GM18499 (cell line): Measurements from ENCODE around the gene DPH6.
"Not testable (repeated sequence)": the region's sequence is repeated elsewhere in the genome, so short reads cannot be mapped to it uniquely, and the experiment has no call there.

Source experiments
- ATAC-seq: cut with Tn5 transposase; IDR thresholded peaks from one replicate; pipeline ENCODE4 v1.9.1; 2021; ENCODE audit warnings: moderate number of reproducible peaks; ENCODE audit not compliant: insufficient read depth, unreplicated experiment

The DPH6 gene, protein sequence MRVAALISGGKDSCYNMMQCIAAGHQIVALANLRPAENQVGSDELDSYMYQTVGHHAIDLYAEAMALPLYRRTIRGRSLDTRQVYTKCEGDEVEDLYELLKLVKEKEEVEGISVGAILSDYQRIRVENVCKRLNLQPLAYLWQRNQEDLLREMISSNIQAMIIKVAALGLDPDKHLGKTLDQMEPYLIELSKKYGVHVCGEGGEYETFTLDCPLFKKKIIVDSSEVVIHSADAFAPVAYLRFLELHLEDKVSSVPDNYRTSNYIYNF

GRCh38 chr15:35545824-35546510, at the start of gene DPH6:
TSS of gene DPH6 (minus strand) at chr15:35546165. CDS start at chr15:35546141, 24 bp downstream.
- peak; percentile 84 for ATAC-seq

- ATAC-seq: no peak
These were observed 49.7 kb upstream of the DPH6 start for GRCh38 chr15:35595656-35596055.

DNA sequence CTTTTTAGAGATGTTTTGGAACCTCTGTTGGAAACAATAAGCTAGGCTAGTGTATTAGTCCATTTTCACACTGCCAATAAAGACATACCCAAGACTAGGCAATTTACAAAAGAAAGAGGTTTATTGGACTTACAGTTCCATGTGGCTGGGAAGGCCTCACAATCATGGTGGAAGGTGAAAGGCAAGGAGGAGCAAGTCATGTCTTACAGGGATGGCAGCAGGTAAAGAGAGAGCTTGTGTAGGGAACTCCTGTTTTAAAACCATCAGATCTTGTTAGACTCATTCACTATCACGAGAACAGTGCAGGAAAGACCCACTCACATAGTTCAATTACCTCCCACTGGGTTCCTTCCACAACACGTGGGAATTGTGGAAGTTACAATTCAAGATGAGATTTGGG, 46.0 kb upstream of the DPH6 start:
- not testable (repeated sequence) for ATAC-seq

DNA sequence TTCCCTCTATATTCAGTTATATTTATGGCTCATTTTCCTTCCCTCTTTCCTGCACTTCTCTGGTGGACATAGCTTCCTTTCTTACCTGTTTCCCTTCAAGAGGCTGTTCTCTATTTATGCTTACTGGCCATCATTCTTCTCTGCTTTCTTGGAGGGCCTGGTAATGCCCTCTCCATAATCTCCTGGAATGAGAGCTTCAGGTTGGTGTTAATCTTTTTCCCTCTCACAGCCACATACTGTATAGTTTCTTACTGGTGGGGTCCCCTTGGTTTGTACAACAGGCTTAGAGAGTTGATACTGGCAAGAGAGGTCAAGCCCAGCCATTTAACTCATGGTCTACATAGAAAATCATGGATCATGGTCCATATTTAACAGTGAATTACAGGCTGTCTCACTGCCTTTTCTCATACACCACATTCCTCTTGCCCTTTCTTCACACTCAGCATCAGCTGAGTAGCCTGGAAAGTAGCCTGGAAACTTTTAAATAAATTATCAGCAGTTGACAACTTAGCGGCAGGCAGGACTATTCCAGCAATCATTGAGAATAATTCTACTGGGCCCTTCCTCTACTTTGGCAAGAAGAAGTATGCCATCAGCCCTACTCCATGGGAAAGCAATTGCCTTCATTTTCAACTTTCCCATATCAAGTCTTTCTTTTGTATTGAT, 38.0 kb upstream of the DPH6 start:
- ATAC-seq: no peak

GRCh38 chr15:35580606-35581005, 34.6 kb upstream of the DPH6 start:
- no peak for ATAC-seq

DNA sequence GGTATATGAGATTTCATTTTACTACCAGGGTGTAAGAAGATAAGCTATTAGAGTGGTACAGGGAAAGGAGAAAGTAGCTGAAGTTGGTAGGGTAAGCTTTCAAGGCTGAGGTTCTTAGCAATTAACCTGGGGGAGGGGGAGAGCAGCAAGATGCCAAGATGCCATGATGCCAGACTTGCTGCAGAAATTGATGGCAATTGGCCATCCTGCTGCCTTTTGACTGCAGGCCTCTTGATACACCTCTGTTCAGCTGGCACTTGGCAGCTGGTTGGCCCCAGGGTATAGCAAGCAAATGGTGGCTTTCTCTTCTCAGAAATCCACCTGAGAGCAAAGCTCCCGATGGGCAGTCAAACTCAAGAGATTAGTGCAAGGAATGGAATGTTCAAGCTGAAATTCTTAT, 21.4 kb upstream of the DPH6 start:
- no peak for ATAC-seq

DNA sequence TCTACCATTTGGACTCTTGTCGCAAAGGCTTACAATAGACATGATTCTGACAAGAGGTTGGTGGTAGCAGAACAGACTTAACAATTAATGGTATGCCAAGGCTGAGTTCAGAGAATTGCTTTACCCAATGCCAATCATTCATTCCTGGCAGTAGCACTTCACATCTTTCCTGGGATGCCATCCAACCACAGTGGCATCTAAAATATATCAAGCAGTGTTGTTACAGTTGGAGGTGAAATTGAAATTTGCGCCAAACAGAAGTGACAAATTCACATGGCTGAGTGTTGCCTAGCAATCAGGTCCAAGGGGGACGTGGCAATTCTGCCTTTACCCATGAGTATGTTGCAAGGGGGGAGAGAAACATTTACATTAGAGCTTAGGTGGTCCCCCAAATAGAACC, 21.0 kb upstream of the DPH6 start:
- ATAC-seq: no peak

DNA sequence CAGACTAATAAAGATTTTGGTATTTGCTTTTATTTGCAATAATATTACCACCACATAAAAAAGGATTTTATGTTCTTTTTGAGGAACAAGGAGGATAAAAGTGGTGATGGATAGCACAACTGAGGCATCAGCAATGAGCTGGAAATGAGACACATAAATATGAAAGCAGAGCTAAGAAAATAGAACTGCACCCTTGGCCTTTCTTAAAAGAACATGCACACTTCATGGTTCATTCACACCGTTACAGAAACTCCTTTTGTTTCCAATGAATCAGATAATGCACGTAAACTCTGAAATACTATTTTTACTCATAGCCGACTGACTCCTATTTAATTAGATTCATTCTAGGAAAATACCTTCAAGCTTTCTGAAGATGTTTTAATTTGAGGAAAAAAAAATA, 19.9 kb upstream of the DPH6 start:
- ATAC-seq: no peak

DNA sequence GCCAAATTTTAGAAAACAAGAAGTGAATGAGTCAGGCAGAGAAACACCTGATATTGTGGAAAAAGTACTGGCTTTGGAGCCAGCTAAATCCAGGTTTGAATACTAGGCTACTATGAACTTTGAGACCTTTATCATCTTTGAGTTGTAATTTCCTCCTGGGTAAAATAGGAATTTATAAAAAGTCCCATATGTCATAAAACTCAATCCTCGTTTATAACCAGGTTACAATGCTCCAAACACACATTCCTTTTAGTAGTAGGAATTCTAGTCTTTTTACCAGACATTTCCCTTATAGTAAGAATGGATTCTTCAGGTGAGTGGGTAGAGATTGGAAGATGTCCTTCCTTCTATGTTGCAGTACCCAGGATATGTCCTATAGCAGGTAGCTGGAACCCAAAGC, 16.7 kb upstream of the DPH6 start:
- ATAC-seq: no peak

GRCh38 chr15:35561308-35561707, 15.3 kb upstream of the DPH6 start:
- ATAC-seq: no peak

- ATAC-seq: no peak
These were observed 14.9 kb upstream of the DPH6 start for GRCh38 chr15:35560870-35561269.

- no peak for ATAC-seq
These were observed 14.3 kb upstream of the DPH6 start for GRCh38 chr15:35560258-35560657.

- no peak for ATAC-seq
These were observed 13.7 kb upstream of the DPH6 start for GRCh38 chr15:35559683-35560082.

DNA sequence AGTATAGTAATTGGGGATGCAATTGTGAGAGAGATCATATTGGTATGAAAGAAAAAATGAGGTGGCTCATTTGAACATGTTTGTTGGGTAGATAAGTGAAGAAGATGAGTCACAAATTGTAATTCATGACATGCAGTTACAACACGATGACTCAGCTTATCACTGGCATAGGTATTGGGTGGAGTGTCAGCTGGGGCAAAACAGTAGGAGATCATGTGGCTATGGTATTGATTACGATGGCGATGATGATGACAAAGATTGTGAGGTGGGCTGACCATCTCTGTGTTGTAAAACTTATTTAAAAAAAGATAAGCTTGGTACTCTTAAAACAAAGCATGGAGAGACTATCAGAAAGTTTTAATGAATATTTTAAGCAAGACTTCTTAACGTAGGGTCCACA, 11.6 kb upstream of the DPH6 start:
- ATAC-seq: no peak

GRCh38 chr15:35557012-35557411, 11.0 kb upstream of the DPH6 start:
- ATAC-seq: no peak

GRCh38 chr15:35555244-35555643, 9.3 kb upstream of the DPH6 start:
- no peak for ATAC-seq

GRCh38 chr15:35550957-35551356, 5.0 kb upstream of the DPH6 start:
- no peak for ATAC-seq

DNA sequence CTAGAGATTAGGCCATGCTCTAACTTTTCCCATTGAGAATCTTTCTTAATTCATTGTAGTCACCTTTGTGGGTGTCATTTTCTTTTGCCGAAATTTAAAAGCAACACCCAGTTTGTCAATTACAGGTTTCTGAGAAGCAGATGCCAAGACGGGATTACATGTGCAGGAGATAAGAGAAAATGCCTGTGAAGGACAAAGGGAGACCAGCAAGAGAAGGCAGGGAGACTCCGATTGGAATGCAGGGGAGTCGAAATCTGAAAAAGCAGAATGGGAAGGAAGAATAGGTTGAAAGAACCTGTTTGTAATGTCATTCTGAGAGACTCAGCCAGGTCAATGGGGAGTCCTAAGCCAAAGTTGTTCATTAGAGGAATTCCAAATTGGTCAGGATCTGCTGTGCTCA, 3.6 kb upstream of the DPH6 start:
- no peak for ATAC-seq

DNA sequence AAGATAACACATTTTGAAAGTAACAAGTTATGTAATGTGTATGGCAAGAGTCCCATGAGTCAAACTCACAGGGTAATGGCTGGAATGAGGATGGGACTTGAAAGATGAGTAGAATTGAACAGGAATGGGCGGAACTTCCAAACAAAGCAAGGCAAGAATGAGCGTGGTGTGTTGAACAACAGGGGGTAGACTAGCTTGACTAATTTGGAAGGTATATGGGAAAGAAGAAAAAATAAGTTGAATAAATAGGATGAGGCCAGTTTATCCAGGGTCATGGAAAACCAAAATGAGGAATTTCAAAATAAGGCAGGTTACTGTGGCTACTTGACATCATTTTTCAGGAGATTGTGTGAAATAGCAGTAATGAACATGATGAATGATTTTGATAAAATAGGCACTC, 2.5 kb upstream of the DPH6 start:
- no peak for ATAC-seq

DNA sequence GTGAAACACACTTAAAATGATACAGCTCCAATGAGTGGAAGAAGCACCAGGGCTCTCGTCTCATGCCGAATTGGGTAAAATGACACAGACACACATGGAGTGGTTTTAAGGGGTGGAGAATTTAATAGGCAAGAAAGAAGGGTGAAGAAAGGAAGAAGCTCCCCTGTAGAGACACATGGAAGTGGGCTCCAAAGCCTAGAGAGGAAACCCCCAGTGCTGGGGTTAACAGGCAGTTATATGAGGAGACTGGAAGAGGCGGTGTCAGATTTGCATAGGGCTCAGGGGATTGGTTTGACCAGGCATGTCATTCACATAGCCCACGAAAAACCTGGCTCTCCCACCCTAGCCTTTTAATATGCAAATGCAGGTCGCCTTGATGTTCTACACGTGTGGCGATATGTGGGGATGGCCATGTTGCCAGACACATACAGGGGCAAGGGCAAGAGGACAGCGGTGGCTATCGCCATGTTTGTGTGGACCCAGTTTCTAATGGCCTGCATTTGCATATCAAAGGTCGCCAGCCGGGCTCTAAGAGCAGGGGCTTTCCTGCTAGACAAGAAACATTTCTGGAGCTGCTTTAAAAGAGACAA, 1.9 kb upstream of the DPH6 start:
- no peak for ATAC-seq
